IPS DF 6.9 (cell line): ENCODE measurements around the gene LRRK1.

Experiments used
- DNase-seq: peaks from one replicate; pipeline ENCODE4 v3.0.0-alpha.2; 2013; ENCODE audit warnings: low read depth, low spot score
- H3K27ac ChIP-seq: one replicate; pipeline ENCODE4 v1.5.1; 2013; ENCODE audit warnings: low read length, control low read depth
- H3K27me3 ChIP-seq: 2 replicates; pipeline ENCODE4 v1.6.1; 2013; ENCODE audit warnings: mild to moderate bottlenecking, low read length; ENCODE audit not compliant: control insufficient read depth, insufficient read depth
- H3K36me3 ChIP-seq: 2 replicates; pipeline ENCODE4 v1.6.1; 2013; ENCODE audit warnings: low read length; ENCODE audit not compliant: control insufficient read depth, insufficient read depth
- H3K4me1 ChIP-seq: 2 replicates; pipeline ENCODE4 v1.6.1; 2013; ENCODE audit warnings: low read length; ENCODE audit not compliant: control insufficient read depth, insufficient read depth
- H3K4me3 ChIP-seq: 2 replicates; pipeline ENCODE4 v1.5.1; 2013; ENCODE audit warnings: mild to moderate bottlenecking, low read length
- H3K9me3 ChIP-seq: 2 replicates; pipeline ENCODE4 v1.6.1; 2013; ENCODE audit warnings: low read length, inconsistent platforms; ENCODE audit not compliant: control insufficient read depth, insufficient read depth
- WGBS: extraction: QIAGEN DNeasy Blood & Tissue Kit; methylation state at CpG from one replicate; pipeline ENCODE4 v1.1.7; 2013; ENCODE audit warnings: mixed read lengths, missing lambda C conversion rate; ENCODE audit not compliant: insufficient read length, insufficient coverage; 5-methylcytosine and 5-hydroxymethylcytosine counted together

Gene LRRK1

DNA sequence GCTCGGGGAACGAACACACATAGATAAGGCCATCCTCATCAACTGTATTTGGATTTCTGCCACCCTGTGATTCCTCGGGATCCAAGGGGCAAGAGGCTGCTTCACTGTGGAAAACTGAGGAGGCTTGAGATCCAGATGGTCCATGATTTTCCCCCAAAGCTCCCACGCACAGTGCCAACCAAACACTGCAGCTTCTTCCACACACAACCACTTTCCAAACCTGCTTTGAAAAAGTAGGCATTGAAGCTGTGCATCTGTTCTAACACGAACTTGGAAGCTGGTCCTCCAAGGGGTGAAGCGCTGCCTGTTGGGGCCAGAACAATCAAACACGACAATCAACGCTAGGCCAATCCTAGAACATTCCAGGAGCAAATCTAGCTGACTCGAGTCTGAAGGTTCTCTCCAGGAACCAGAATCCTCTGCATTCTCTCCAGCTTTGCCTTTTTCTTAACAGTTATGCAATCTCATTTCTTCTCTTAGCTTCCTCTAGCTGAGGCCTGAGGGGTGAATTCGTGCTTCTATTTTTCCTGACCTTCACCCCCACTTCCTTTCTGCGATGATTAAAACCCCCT lies 104.4 kb downstream of the LRRK1 start:
- Histone ChIP-seq H3K36me3 (no peaks in the 10 kb centered on the region), H3K27ac (no peak overlapping the region), H3K9me3 (no peaks in the 10 kb centered on the region), H3K4me3 (no peak overlapping the region), H3K27me3 (no peaks in the 10 kb centered on the region), H3K4me1 (no peaks in the 10 kb centered on the region)
- WGBS = no CpG with 5 or more reads among the region's 11 CpGs
- DNase-seq = no peak

DNA sequence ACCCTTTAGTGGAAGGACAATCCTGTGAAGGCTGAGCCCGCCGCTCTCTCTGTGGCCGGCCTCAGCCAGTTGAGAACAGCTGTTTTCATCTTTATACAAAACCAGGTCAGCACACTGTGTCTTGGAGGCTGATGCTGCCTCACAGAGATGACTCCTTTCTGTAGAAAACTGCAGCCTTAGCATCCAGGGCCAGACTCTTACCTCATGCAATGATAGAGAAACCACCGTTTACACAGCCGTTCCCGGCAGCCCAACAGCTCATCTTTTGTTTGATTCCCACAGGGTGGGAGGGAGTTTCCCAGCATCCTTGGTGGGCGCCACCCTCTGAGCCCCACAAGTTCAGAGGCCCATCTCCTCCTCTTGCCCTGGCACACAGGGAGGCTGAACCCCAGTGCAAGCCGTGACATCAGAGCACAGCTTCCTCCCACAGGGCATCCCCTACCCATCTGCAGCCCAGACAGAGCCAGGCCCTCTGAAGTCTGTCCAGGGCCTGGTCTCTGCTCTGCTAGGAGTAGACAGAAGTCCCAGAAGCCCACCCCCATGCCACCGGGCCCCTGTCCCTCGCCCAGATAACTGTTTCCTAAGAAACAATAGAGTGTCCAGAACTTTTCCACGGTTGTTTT lies 105.0 kb downstream of the LRRK1 start:
- WGBS = no CpG with 5 or more reads among the region's 11 CpGs
- DNase-seq = no peak

DNA sequence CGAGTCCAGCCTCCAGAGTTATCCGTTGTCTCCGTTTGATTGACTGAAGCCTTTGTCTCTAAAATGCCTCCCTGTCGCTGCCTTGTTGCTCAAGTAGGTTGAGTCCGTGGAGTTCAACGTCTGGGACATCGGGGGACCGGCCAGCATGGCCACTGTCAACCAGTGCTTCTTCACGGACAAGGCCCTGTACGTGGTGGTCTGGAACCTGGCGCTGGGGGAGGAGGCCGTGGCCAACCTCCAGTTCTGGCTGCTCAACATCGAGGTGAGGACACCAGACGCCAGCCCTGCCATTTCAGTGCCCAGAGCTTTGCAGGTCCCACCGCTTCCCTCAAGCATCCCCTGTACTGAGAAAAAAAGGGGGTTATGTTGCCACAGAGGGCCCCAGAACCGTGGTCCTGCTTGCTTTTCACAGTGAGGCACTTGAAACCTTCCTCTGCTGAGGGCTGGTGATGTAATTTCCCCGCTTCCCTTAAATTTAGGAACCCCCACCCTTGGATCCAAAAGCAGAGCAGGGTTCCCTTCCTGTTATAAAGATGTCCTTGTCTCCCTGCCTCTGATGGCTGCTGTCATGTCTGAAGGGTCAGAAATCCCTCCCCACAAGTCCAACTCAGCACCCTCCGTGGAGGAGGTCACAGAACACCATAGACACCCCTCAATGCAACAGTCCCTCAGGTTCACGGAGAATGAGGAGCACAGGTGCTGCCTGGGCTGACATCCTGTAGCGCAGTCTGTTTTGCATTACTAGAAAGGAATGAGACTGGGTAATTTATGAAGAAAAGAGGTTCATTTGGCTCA lies 105.7 kb downstream of the LRRK1 start:
- Histone ChIP-seq H3K4me1 (no peaks in the 10 kb centered on the region), H3K36me3 (no peaks in the 10 kb centered on the region), H3K27me3 (no peaks in the 10 kb centered on the region), H3K27ac (no peak overlapping the region), H3K4me3 (no peak overlapping the region), H3K9me3 (no peaks in the 10 kb centered on the region)
- no peak for DNase-seq
- no CpG with 5 or more reads among the region's 20 CpGs for WGBS

More for the DNA sequence above, 105.0 kb downstream of the LRRK1 start:
- Histone ChIP-seq H3K4me1 (no peaks in the 10 kb centered on the region), H3K27ac (no peak overlapping the region), H3K4me3 (no peak overlapping the region), H3K27me3 (no peaks in the 10 kb centered on the region), H3K9me3 (no peaks in the 10 kb centered on the region), H3K36me3 (no peaks in the 10 kb centered on the region)

DNA sequence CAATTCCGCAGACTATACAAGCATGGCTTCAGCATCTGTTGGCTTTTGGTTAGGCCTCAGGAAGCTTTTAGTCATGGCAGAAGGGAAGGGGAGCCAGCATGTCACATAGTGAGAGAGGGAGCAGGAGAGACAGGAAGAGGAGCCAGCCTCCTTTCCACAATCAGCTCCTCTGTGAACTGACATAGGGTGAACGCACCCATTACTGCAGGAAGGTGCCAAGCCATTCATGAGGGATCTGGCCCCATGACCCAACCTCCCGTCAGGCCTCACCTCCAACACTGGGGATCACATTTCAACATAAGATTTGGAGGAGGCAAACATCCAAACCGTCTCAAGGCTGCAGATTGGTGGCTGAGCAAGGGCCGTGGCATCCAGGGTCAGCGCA lies 106.3 kb downstream of the LRRK1 start:
- Histone ChIP-seq H3K4me1 (no peaks in the 10 kb centered on the region), H3K27ac (no peak overlapping the region), H3K36me3 (no peaks in the 10 kb centered on the region), H3K27me3 (no peaks in the 10 kb centered on the region), H3K4me3 (no peak overlapping the region), H3K9me3 (no peaks in the 10 kb centered on the region)
- WGBS = no CpG with 5 or more reads among the region's 6 CpGs
- DNase-seq = no peak

DNA sequence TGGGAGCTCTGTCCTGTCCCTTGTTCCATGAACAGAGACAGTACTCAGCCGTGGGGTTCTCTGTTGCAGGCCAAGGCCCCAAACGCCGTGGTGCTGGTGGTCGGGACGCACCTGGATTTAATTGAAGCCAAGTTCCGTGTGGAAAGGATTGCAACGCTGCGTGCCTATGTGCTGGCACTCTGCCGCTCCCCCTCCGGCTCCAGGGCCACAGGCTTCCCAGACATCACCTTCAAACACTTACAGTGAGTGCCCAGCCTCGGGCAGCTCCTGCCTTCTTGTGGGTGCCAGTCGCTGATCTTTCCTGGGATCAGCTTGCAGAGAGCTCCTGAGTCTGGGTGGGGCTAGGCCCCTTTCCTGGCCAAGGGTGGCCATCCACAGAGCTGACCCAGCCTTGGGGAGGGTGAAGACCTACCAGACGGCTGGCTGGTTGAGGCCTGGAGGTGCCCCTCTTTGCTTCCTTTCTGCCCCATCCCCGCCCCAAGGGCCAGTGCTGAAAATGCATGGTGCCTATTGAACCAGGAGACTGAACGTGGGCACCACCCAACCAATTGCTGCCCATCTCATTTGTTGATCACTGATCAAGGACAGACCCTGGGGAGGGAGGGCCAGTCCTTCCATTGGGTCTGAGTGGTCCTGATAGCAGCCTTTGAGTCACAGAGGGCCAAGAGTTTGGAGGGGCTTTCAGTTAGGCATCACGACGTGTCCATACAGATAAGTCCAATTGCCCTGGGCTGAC lies 106.9 kb downstream of the LRRK1 start:
- Histone ChIP-seq H3K4me1 (no peaks in the 10 kb centered on the region), H3K27me3 (no peaks in the 10 kb centered on the region), H3K27ac (no peak overlapping the region), H3K4me3 (no peak overlapping the region), H3K9me3 (no peaks in the 10 kb centered on the region), H3K36me3 (no peaks in the 10 kb centered on the region)
- no peak for DNase-seq
- no CpG with 5 or more reads among the region's 17 CpGs for WGBS

DNA sequence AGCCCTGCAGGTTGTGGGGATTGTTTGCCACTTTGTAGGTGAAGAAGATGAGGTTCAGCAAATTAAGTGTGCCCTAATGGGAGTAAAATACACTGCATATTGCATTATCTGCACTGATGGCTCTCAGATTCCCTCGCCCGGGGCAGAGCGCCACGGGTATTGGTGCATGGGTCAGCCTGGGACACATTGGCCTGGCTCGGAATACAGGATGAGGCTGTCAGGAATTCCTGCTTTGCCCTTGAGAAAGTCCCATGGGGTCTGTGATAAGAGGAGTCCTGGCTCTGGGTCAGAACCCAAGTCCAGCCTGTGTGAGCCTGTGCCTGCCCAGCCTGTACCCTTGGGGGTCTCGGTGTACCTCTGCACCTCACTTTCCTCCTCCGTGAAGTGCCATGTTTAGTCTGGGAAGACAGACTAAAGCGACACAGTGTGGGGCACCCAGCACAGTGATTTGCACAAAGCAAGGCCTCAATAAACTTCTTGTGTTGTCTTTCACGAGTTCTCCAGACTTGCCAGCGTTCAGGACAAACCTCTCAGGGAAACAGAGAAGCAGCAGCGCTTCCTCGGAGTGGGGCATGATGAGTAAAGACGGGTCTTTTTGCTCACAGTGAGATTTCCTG lies 107.6 kb downstream of the LRRK1 start:
- H3K27ac ChIP-seq = no peak overlapping the region
- no peak for DNase-seq
- no peaks in the 10 kb centered on the region for H3K4me1 ChIP-seq
- H3K9me3 ChIP-seq = no peaks in the 10 kb centered on the region
- H3K27me3 ChIP-seq = no peaks in the 10 kb centered on the region
- WGBS = no CpG with 5 or more reads among the region's 13 CpGs
- no peak overlapping the region for H3K4me3 ChIP-seq
- H3K36me3 ChIP-seq = no peaks in the 10 kb centered on the region

DNA sequence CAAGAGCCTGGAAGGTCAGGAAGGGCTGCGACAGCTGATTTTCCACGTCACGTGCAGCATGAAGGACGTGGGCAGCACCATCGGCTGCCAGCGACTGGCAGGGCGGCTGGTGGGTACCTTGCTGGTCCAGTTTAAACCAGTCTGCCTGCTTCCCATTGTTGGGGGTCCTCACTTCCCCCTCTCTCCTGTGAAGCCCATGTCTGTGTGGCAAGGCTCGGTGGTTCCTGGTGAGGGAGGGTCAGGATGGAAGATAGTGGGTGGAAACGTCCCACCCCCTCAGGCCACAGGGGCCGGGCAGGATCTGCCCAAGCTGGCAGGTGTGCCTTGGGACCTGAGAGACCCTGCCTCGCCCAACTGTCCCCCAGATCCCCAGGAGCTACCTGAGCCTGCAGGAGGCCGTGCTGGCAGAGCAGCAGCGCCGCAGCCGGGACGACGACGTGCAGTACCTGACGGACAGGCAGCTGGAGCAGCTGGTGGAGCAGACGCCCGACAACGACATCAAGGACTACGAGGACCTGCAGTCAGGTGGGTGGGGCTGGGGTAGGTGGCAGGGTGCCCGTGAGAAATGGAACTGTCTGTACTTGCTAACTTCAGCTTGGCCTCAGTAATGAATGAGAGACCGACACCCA lies 108.2 kb downstream of the LRRK1 start:
- H3K36me3 ChIP-seq = no peaks in the 10 kb centered on the region
- H3K27ac ChIP-seq = no peak overlapping the region
- no peaks in the 10 kb centered on the region for H3K27me3 ChIP-seq
- DNase-seq = no peak
- WGBS = no CpG with 5 or more reads among the region's 25 CpGs
- no peaks in the 10 kb centered on the region for H3K9me3 ChIP-seq
- no peaks in the 10 kb centered on the region for H3K4me1 ChIP-seq
- H3K4me3 ChIP-seq = no peak overlapping the region

DNA sequence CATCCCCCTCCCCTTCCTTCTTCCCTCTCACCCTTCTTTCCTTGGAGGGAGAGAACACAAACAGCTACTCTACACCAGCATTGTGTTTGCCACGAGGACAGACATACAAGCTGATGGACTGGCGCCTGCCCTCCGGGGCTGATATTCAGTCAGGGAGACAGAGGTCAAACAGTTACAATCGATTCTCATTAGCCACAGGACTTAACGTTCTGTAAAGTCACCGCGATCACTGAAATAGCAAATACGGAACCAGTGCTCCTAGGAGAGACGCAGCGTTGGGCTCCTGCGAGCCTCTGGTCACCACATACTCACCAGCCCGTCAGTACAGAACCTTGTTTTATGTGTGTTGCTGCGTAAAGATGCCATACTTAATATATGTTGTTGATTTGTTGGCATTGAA lies 108.8 kb downstream of the LRRK1 start:
- no peaks in the 10 kb centered on the region for H3K9me3 ChIP-seq
- H3K36me3 ChIP-seq = no peaks in the 10 kb centered on the region
- no peak overlapping the region for H3K4me3 ChIP-seq
- WGBS = no CpG with 5 or more reads among the region's 13 CpGs
- H3K4me1 ChIP-seq = no peaks in the 10 kb centered on the region
- DNase-seq = no peak
- H3K27ac ChIP-seq = no peak overlapping the region
- no peaks in the 10 kb centered on the region for H3K27me3 ChIP-seq

DNA sequence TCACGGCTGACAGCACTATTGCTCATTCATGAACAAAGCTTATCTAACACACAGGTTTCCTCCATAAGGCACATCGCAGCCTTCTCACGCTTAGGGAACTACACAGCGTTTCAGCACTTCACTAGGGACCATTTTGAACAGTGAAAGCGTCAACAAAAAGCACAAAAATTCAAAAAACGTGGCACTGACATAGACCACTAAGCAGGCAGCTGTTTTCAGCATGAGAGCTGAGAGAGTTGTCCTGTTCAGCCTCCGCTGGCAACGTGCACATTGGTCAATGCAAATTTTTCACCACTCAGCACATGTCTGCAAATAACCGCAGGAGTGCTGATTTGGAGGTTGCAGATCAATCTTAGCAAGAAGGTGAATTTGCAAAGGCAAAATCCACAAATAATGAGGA lies 109.2 kb downstream of the LRRK1 start:
- DNase-seq = no peak
- WGBS = no CpG with 5 or more reads among the region's 9 CpGs
- H3K27ac ChIP-seq = no peak overlapping the region
- no peaks in the 10 kb centered on the region for H3K9me3 ChIP-seq
- H3K4me1 ChIP-seq = no peaks in the 10 kb centered on the region
- H3K4me3 ChIP-seq = no peak overlapping the region
- H3K36me3 ChIP-seq = no peaks in the 10 kb centered on the region
- no peaks in the 10 kb centered on the region for H3K27me3 ChIP-seq
